GM18867 (cell line): Measurements from ENCODE around the gene MYL7.
"Not testable (repeated sequence)": the region's sequence is repeated elsewhere in the genome, so short reads cannot be mapped to it uniquely, and the experiment has no call there.

Source experiments
- ATAC-seq: cut with Tn5 transposase; IDR thresholded peaks from one replicate; pipeline ENCODE4 v1.9.1; 2021; ENCODE audit warnings: mild to moderate bottlenecking, moderate library complexity; ENCODE audit not compliant: unreplicated experiment

Gene MYL7

GRCh38 chr7:44141221-44141850 is at the start of gene MYL7:
Gene MYL7, minus strand, starts transcription at chr7:44141332. Its CDS starts 27 bp downstream, at chr7:44141305.
- ATAC-seq: no peak

GRCh38 chr7:44189993-44190872 is 49.1 kb upstream of the MYL7 start:
- no peak for ATAC-seq

- no peak for ATAC-seq
Measured at GRCh38 chr7:44189286-44189992, 48.3 kb upstream of the MYL7 start, which contains the start of gene GCK. Gene GCK, minus strand, starts transcription at chr7:44189439. Its CDS starts 486 bp downstream, at chr7:44188953.

- no peak for ATAC-seq
Measured at GRCh38 chr7:44188480-44189225, 47.5 kb upstream of the MYL7 start.

- ATAC-seq: no peak
Measured at GRCh38 chr7:44187636-44188416, 46.7 kb upstream of the MYL7 start.

GRCh38 chr7:44186736-44187135 is 45.6 kb upstream of the MYL7 start:
- ATAC-seq: no peak

GRCh38 chr7:44185729-44186128 is 44.6 kb upstream of the MYL7 start:
- ATAC-seq: no peak

GRCh38 chr7:44184873-44185446 is 43.8 kb upstream of the MYL7 start:
- ATAC-seq: no peak

- no peak for ATAC-seq
Measured at GRCh38 chr7:44184206-44184872, 43.2 kb upstream of the MYL7 start.

- ATAC-seq: no peak
Measured at GRCh38 chr7:44183386-44183785, 42.3 kb upstream of the MYL7 start.

GRCh38 chr7:44182827-44183226 is 41.7 kb upstream of the MYL7 start:
- ATAC-seq: no peak

- ATAC-seq: no peak
Measured at GRCh38 chr7:44180631-44181030, 39.5 kb upstream of the MYL7 start.

GRCh38 chr7:44177570-44178131 is 36.5 kb upstream of the MYL7 start:
- ATAC-seq: no peak

- no peak for ATAC-seq
Measured at GRCh38 chr7:44176486-44176885, 35.4 kb upstream of the MYL7 start.

- ATAC-seq: no peak
Measured at GRCh38 chr7:44175730-44176129, 34.6 kb upstream of the MYL7 start.

- not testable (repeated sequence) for ATAC-seq
Measured at GRCh38 chr7:44174694-44174948, 33.5 kb upstream of the MYL7 start.

- ATAC-seq: no peak
Measured at GRCh38 chr7:44173911-44174693, 33.0 kb upstream of the MYL7 start.

GRCh38 chr7:44172803-44173424 is 31.8 kb upstream of the MYL7 start:
- no peak for ATAC-seq
